Measurements from ENCODE around the gene SMIM38. TPM values are rescaled to one million over a fixed set of nuclear protein-coding genes. Genes with fewer than 3 reads are reported as not detected.

Gene SMIM38
- total RNA-seq, 4 donors from 2014 or later: 0.26 to 3.1 (median 0.31) TPM; not detected in 1

DNA sequence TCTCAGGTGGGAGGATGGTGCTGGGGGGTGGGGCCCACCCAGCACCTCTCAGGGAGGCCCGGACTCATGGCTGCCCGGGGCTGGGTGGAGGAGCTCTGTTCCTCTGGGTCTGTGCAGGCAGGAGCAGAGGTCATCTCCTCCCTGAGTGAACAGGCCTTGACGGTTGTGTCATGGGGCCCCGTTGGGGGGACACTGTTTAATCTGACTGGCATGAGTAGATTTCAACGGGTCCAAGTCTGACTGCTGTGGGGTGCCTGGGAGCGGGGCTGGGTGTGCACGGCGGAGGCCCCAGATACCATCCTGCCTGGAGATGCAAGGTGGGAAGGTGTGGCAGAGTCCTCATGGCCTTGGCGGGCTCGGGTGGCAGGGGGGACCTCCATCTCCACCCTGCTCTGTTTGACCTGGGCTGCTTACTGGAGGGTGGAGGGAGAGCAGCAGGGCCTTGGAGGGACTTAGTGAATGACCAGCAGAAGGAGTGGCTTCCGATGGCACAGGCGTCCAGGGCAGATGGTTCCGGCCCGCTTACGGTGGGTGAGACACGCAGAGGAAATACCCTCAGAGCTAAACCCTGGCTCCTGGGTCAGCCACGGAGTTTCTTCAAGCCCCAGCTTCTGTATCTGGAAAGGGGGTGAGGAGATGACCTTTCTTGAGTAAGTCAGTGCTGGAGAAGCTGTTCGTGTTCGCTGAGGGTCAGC is 48.7 kb downstream of the SMIM38 start:
- WGBS: 97% methylated on average over 9 of the region's 19 CpGs
- H3K27me3 ChIP-seq: peaks cover 14% of the 10 kb centered on the region
- no peak for TF ChIP-seq POLR2AphosphoS5 (IDR thresholded peaks at IDR 0.05)
- no peak for TF ChIP-seq EP300 (IDR thresholded peaks at IDR 0.05)
- TF ChIP-seq POLR2A (IDR thresholded peaks at IDR 0.05): no peak
- no peak for TF ChIP-seq CTCF (IDR thresholded peaks at IDR 0.05)
- DNase-seq (ENCODE audit: low spot score in 2 of 2): peak in 1 of 2 donors; percentile 63
- no peak overlapping the region for H3K27ac ChIP-seq
- H3K9me3 ChIP-seq: no peaks in the 10 kb centered on the region
- H3K4me1 ChIP-seq: peaks cover 2% of the 10 kb centered on the region
- no peaks in the 10 kb centered on the region for H3K36me3 ChIP-seq
- no peak overlapping the region for H3K4me3 ChIP-seq

DNA sequence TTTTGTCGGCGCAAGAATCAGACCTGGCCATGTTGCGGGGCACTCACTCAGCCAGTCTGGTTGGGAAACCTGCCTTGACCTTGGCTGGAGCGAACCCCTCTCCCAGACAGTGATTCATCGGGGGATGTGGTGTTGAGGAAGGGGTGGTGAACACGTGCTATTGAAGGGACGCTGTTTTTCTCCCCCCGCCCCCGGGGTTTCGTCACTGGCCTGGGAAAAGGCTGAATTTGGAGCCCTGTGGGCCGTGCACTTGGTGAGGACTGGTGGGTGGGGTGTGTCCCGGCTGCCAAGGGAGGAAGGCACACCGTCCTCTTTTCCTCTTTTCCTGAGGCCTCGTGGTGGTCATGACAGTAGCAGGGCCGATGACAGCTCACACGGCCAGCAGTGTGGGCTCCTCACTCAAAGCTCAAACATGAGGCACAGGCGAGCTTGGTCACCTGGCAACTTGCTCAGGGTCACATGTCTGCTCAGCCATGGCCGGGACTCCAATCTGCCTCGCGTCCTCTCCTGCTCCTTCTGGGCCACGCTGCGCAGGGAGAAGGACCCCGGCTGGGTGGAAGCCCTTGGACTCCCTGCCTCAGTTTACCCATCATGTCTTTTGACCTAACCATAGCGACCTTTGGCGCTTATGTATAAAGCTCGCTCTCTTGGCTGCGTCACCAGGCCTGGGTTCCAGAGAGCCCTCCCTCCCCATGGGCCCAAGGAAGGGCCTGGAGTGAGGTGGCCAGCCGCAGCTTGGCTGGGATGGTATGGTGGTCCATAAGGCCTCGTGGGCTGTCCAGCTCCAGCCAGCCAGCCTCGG is 49.4 kb downstream of the SMIM38 start:
- no peak overlapping the region for H3K27ac ChIP-seq
- H3K36me3 ChIP-seq: no peaks in the 10 kb centered on the region
- peaks cover 2% of the 10 kb centered on the region for H3K4me1 ChIP-seq
- H3K9me3 ChIP-seq: no peaks in the 10 kb centered on the region
- H3K27me3 ChIP-seq: peaks cover 14% of the 10 kb centered on the region
- H3K4me3 ChIP-seq: no peak overlapping the region
- peak in 1 of 2 donors; percentile 62 for DNase-seq (ENCODE audit: low spot score in 2 of 2)
- TF ChIP-seq EP300 (IDR thresholded peaks at IDR 0.05) (no peak), POLR2AphosphoS5 (IDR thresholded peaks at IDR 0.05) (no peak), CTCF (IDR thresholded peaks at IDR 0.05) (no peak), POLR2A (IDR thresholded peaks at IDR 0.05) (no peak)
- 90% methylated on average over 21 of the region's 30 CpGs for WGBS

Other genes starting within 250 kb of the SMIM38 start
- gene MRGPRD, start 174.9 kb upstream of the SMIM38 start, total RNA-seq: not detected
- 1 to 10 TPM; 2.0 to 9.8 (median 4.8) TPM for gene MRGPRF, start 142.7 kb upstream of the SMIM38 start, total RNA-seq
- 10 to 100 TPM in 3 of 4 donors, 1 to 10 TPM in 1; 8.4 to 30.3 (median 24.4) TPM for gene TPCN2, start 107.0 kb upstream of the SMIM38 start, total RNA-seq
- gene MYEOV, start 138.2 kb downstream of the SMIM38 start, total RNA-seq: 10 to 100 TPM in 3 of 4 donors, 1 to 10 TPM in 1; 9.9 to 25.6 (median 15.8) TPM